Smooth muscle cell (in vitro differentiated cells): Measurements from ENCODE around the gene HRH2. TPM values are rescaled to one million over a fixed set of nuclear protein-coding genes. Genes with fewer than 3 reads are reported as not detected.

ENCODE experiments used
- DNase-seq: peaks from one replicate; lab custom pipeline; 2025; ENCODE audit not compliant: unreplicated experiment; lab: John Stamatoyannopoulos, UW
- H2AFZ ChIP-seq: fragments of 200-600 bp; sonication (generic); 2 replicates; pipeline ENCODE4 v1.6.0; 2016; ENCODE audit warnings: antibody characterized with exemption, low read depth, mild to moderate bottlenecking
- H3F3A ChIP-seq: fragments of 200-600 bp; sonication (generic); 2 replicates; pipeline ENCODE4 v1.6.0; 2017; ENCODE audit warnings: antibody characterized with exemption, low read depth
- H3K27ac ChIP-seq: fragments of 200-600 bp; sonication (generic); 2 replicates; pipeline ENCODE4 v1.5.1; 2016; ENCODE audit warnings: low read depth, mild to moderate bottlenecking
- H3K27me3 ChIP-seq: fragments of 200-600 bp; sonication (generic); 2 replicates; pipeline ENCODE4 v1.6.1; 2016; ENCODE audit warnings: low read depth, mild to moderate bottlenecking
- H3K36me3 ChIP-seq: fragments of 200-600 bp; sonication (generic); 2 replicates; pipeline ENCODE4 v1.5.1; 2016; ENCODE audit warnings: low read depth
- H3K4me1 ChIP-seq: fragments of 200-600 bp; sonication (generic); 2 replicates; pipeline ENCODE4 v1.5.1; 2016; ENCODE audit warnings: low read depth
- H3K4me2 ChIP-seq: fragments of 200-600 bp; sonication (generic); 2 replicates; pipeline ENCODE4 v1.6.0; 2016; ENCODE audit warnings: mild to moderate bottlenecking
- H3K4me3 ChIP-seq: fragments of 200-600 bp; sonication (generic); 2 replicates; pipeline ENCODE4 v1.5.1; 2016; ENCODE audit warnings: mild to moderate bottlenecking
- H3K79me2 ChIP-seq: fragments of 200-600 bp; sonication (generic); 2 replicates; pipeline ENCODE4 v1.6.0; 2016; ENCODE audit warnings: low read depth, mild to moderate bottlenecking
- H3K9ac ChIP-seq: fragments of 200-600 bp; sonication (generic); 2 replicates; pipeline ENCODE4 v1.6.0; 2016; ENCODE audit warnings: low read depth
- H3K9me3 ChIP-seq: fragments of 200-600 bp; sonication (generic); replicated peaks from 2 replicates; pipeline ENCODE4 v1.5.1; 2016; ENCODE audit warnings: low read depth
- H4K20me1 ChIP-seq: fragments of 200-600 bp; sonication (generic); 2 replicates; pipeline ENCODE4 v1.6.0; 2016; ENCODE audit warnings: low read depth
- CTCF ChIP-seq: fragments of 200-600 bp; sonication (generic); IDR thresholded peaks from 2 replicates; pipeline ENCODE4 v1.5.1; 2017; ENCODE audit warnings: borderline replicate concordance, mild to moderate bottlenecking, antibody characterized with exemption; ENCODE audit not compliant: insufficient read depth, poor library complexity, severe bottlenecking
- whole genome bisulfite sequencing: methylation state at CpG from one replicate; pipeline ENCODE4 v1.1.7; 2016; ENCODE audit warnings: low lambda C conversion rate; 5-methylcytosine and 5-hydroxymethylcytosine counted together
- polyA plus RNA-seq: library from polyadenylated mRNA; unstranded; fragments of >200 nt; fragmentation: Nextera tagmentation; extraction: Ambion mirVana; gene quantifications from 2 replicates; pipeline ENCODE4 v1.2.1, GENCODE V29; 2016
- total RNA-seq: library from RNA; depleted of rRNA; stranded (reverse); fragments of >200 nt; gene quantifications from 2 replicates; pipeline ENCODE4 v1.2.3, GENCODE V29; 2014

HRH2 gene
- total and polyA plus RNA-seq, 2 experiments from 2014 or later: 0.57 to 0.63 TPM

- TF ChIP-seq CTCF: no peak
- Histone ChIP-seq H3K4me3 (no peak overlapping the region), H3F3A (no peaks in the 10 kb centered on the region), H3K36me3 (no peaks in the 10 kb centered on the region), H3K4me2 (no peak overlapping the region), H4K20me1 (no peaks in the 10 kb centered on the region), H3K4me1 (no peaks in the 10 kb centered on the region), H3K79me2 (no peaks in the 10 kb centered on the region), H3K27ac (no peak overlapping the region), H2AFZ (peak overlapping the region; percentile 33), H3K27me3 (no peaks in the 10 kb centered on the region), H3K9ac (no peak overlapping the region), H3K9me3 (no peaks in the 10 kb centered on the region)
- 89% methylated on average over 14 of the region's 14 CpGs for WGBS
- no peak for DNase-seq
Observed at GRCh38 chr5:175696855-175697198, 39.0 kb downstream of the HRH2 start.

- H2AFZ ChIP-seq: no peak overlapping the region
- no peaks in the 10 kb centered on the region for H3K9me3 ChIP-seq
- TF ChIP-seq CTCF: no peak
- H3K27me3 ChIP-seq: no peaks in the 10 kb centered on the region
- no peak overlapping the region for H3K9ac ChIP-seq
- H3K4me1 ChIP-seq: no peaks in the 10 kb centered on the region
- no peak overlapping the region for H3K27ac ChIP-seq
- no peaks in the 10 kb centered on the region for H3F3A ChIP-seq
- H3K4me2 ChIP-seq: no peak overlapping the region
- DNase-seq: no peak
- no peak overlapping the region for H3K4me3 ChIP-seq
- H3K79me2 ChIP-seq: no peaks in the 10 kb centered on the region
- H3K36me3 ChIP-seq: no peaks in the 10 kb centered on the region
- 85% methylated on average over 7 of the region's 7 CpGs for WGBS
- H4K20me1 ChIP-seq: no peaks in the 10 kb centered on the region
Observed at GRCh38 chr5:175697846-175698245, 40.0 kb downstream of the HRH2 start.

- Histone ChIP-seq H3K4me1 (no peaks in the 10 kb centered on the region), H3K9me3 (no peaks in the 10 kb centered on the region), H3K27ac (no peak overlapping the region), H3K9ac (no peak overlapping the region), H3K79me2 (no peaks in the 10 kb centered on the region), H3F3A (no peaks in the 10 kb centered on the region), H3K27me3 (no peaks in the 10 kb centered on the region), H4K20me1 (no peaks in the 10 kb centered on the region), H3K36me3 (no peaks in the 10 kb centered on the region), H2AFZ (no peak overlapping the region), H3K4me3 (no peak overlapping the region), H3K4me2 (no peak overlapping the region)
- no peak for TF ChIP-seq CTCF
- WGBS: 57% methylated on average over 18 of the region's 18 CpGs
- no peak for DNase-seq
Observed at GRCh38 chr5:175698401-175699115, 40.7 kb downstream of the HRH2 start.

- no peak overlapping the region for H3K4me2 ChIP-seq
- no peak for DNase-seq
- H3F3A ChIP-seq: no peaks in the 10 kb centered on the region
- H3K4me1 ChIP-seq: no peaks in the 10 kb centered on the region
- H3K79me2 ChIP-seq: no peaks in the 10 kb centered on the region
- no peak overlapping the region for H3K4me3 ChIP-seq
- H3K9ac ChIP-seq: no peak overlapping the region
- H3K36me3 ChIP-seq: no peaks in the 10 kb centered on the region
- TF ChIP-seq CTCF: peak; percentile 23
- no peak overlapping the region for H2AFZ ChIP-seq
- no peaks in the 10 kb centered on the region for H4K20me1 ChIP-seq
- 92% methylated on average over 5 of the region's 5 CpGs for WGBS
- H3K27ac ChIP-seq: no peak overlapping the region
- no peaks in the 10 kb centered on the region for H3K9me3 ChIP-seq
- H3K27me3 ChIP-seq: no peaks in the 10 kb centered on the region
Observed at GRCh38 chr5:175700991-175701390, 43.1 kb downstream of the HRH2 start.
